GM23248 (cell line): ENCODE measurements around the gene OMA1.

Experiments
- EZH2 ChIP-seq: fragments of 200-600 bp; sonication (generic); IDR thresholded peaks from 2 replicates; pipeline ENCODE4 v1.6.1; 2018; ENCODE audit warnings: antibody characterized with exemption, mild to moderate bottlenecking; ENCODE audit not compliant: insufficient read depth, poor library complexity, severe bottlenecking
- EZH2phosphoT487 ChIP-seq: fragments of 200-600 bp; sonication (generic); IDR thresholded peaks from 2 replicates; pipeline ENCODE4 v1.6.1; 2018; ENCODE audit warnings: antibody characterized with exemption, moderate library complexity, mild to moderate bottlenecking, low read depth; ENCODE audit not compliant: insufficient read depth

GRCh38 chr1:58513956-58514355 lies 32.6 kb downstream of the OMA1 start:
- TF ChIP-seq EZH2phosphoT487 (no peak), EZH2 (no peak)
